Activated CD8-positive, alpha-beta memory T cell treated with anti-CD3 and anti-CD28 coated beads for 48 hours (primary cell): ENCODE data around the gene ROS1.
"Not testable (repeated sequence)": the region's sequence is repeated elsewhere in the genome, so short reads cannot be mapped to it uniquely, and the experiment has no call there.

Experiments used
- DNase-seq, 3 experiments: peaks; one replicate each; pipeline ENCODE4 v3.0.0-alpha.2; 2020; ENCODE audit warnings: low read depth in 2 of 3, low spot score in 2 of 3

ROS1 gene

DNA sequence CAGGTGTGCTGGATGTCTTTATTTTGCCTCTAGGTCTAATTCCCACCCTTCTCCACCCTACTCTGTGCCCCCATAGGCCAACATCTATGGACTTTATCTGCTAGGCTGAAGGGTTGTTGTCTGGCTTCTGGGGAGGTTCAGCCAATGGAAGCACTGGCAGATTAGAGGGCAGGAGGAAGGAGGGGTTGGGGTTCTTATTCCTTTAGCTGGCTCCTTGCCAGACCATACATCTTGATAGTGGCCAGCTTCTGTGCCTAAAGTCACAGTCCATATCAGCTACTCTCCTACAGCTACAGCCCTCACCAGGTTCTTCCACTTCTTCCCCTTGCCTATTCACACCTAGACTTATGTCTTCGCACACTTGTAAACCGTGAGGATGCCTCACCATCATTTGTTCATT is 41.1 kb downstream of the ROS1 start:
- DNase-seq: no peak

DNA sequence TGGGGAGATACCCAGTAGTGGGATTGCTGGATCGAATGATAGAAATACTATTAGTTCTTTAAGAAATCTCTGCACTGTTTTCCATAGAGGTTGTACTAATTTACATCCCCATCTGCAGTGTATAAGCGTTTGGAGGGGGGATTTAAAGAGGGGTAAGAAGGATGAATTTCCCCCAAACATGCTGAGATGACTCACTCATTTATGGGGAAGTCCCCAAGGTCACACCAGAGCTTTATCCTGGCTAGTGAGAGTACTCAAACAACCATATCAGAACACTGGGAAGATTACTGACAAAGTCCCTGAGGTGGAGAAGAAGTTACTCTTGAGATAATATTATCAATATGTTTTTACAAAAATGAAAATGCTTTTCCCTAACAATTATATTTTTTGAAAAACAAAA is 44.0 kb downstream of the ROS1 start:
- DNase-seq: no peak

DNA sequence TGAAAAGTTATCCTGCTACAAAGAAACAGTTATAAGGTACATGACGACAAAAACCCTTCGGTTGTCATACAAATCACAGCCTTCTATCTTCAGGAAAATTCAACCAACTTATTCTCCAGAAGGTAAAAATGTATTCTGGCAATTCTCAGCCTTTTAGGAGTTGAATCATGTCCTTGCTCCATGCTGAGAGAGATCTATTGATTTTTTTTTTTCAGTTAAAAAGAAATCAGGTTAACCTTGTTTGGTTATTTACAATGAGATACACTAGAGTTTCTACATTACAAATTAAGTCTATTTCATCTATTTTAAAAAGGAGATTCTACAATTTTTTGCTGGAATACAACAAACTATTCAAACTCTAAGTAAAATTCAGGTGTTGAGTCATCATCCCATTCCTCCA is 45.4 kb downstream of the ROS1 start:
- DNase-seq: no peak

DNA sequence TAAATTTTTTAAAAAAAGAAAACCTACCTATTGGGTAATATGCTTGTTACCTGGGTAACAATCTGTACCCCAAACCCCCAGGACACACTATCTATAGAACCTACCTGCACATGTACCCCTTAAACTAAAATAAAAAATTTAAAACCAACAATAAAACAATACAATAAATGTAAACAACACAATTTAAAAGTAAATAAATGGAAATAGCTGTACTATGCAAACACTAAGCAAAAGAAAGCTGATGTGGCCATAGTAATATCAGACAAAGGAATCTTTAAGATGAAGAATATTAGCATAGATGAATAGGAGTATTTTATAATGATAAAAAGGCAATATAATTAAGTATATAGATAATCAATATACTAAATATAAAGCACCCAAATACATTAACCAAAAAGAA is 50.3 kb downstream of the ROS1 start:
- DNase-seq: no peak

DNA sequence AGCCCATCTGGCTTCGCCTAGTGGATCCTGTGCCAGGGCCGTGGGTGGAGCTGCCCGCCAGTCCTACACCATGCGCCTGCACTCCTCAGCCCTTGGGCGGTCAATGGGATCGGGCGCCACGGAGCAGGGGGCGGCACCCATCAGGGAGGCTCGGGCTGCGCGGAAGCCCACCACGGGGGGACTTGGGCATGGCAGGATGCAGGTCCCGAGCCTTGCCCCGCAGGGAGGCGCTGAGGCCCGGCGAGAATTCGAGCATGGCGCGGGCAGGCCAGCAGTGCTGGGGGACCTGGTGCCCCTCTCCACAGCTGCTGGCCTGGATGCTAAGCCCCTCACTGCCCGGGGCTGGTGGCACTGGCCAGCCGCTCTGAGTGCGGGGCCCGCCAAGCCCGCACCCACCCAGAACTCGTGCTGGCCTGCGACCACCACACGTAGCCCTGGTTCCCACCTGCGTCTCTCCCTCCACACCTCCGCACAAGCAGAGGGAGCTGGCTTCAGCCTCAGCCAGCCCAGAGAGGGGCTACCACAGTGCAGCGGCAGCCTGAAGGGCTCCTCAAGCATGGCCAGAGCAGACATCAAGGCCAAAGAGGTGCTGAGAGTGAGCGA is 52.4 kb downstream of the ROS1 start:
- no peak for DNase-seq

DNA sequence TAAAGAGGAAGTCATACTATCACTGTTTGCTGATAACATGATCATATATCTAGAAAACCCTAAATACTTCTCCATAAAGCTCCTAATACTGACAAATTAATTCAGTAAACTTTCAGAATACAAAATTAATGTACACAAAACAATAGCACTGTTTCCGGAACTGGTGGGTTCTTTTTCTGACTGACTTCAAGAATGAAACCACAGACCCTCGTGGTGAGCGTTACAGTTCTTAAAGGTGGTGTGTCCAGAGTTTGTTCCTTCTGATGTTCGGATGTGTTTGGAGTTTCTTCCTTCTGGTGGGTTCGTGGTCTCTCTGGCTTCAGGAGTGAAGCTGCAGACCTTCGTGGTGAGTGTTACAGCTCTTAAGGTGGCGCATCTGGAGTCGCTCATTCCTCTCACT is 53.5 kb downstream of the ROS1 start:
- DNase-seq: not testable (repeated sequence)

DNA sequence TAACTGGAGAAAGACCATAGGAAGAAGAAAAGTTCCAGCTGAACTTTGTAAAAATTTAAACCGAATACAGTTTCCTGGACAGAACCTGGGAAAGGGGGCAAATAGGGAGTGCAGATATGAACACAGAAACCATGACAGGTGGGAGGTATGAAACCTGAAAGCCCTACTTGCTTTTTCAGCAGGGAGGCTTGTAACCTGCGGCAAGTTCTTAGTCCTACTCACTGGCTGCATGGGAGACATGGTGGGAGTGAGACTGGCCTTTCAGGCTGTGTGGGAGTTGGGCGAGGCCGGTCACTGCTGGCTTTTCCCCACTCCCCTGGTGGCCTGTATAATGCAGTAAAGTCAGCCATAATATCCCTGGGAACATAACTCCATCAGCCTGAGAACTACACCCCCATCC is 54.2 kb downstream of the ROS1 start:
- DNase-seq: no peak

DNA sequence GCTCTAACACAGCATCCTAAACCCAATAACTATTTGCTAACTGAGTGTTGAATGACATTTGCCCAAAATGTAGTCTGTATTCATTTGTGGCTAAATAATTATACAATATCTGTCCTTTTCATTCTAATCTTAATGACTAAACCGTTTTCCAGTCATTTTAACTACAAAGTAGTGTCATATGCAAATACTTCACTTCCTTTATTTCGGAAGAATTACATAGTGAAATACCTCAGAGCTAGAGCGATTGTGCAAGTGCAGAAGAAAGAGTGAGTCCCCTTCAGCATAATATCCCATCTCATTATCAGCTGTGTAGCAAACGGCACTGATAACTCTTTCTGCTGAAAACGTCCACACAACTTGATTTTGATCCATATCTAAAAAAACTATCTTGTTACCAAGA is 66.2 kb downstream of the ROS1 start:
- no peak for DNase-seq

DNA sequence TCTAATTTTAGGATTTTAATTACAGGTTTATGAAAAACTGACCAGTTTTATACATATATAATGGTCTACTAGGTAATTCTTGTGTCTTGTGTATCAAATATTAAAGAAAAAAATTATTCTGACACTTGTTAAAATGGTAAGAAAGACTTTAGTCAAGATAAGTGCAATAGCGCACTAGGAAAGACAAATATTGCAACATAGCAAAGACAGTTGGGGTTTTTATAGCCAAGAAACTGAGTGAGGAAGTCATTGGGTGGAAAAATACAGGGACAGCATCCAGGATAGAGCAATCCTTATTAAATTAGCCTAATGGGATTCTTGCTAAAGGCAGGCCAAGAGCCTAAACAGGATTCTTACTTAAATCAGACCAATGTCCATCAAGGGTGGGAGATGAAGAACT is 71.1 kb downstream of the ROS1 start:
- no peak for DNase-seq

DNA sequence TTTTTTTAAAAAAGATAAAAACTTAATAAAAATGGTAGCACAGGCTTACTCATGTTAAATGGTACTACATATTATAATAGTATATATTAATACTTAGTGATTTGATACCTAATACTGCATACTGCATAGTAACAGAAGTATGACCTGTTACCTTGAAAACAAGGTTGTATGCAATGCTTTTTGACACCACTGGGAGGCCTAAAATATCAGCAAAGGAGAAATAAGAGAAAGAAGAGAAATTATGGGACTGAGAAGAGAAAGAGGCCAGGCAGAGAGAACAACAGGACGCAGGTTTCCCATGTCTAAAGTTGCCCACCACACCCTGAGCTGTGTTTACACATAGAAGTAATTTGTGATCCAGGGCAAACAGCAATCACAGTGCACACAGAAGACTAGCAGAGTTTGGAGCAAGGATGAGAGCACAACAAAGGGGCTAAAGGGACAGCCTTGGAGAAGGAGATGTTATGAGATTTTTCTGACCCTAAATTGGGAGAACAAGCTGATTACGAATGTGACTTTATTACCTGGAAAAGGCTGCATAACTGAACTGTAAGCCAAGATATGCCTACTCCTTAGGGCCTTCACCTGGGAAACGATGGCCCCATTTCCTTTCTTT is 73.2 kb downstream of the ROS1 start:
- no peak for DNase-seq

DNA sequence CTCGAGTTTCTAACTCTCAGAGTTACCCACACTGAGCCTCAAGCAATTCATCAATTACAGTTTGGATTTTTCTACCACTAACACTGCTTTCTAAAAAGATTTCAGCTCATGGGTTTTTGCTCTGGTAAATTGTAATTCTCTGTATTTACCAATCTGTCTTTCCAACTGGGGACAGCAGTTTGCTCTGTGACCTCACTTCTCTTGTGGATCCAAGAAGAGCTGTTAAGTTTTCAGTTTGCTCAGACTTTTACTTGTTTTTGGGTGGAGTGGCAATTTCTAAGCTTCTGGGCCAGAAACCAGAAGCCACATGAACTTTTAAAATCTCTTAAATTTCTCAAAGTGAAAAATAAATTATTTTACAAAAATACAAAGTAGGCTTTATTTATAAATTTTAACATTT is 74.2 kb downstream of the ROS1 start:
- no peak for DNase-seq

DNA sequence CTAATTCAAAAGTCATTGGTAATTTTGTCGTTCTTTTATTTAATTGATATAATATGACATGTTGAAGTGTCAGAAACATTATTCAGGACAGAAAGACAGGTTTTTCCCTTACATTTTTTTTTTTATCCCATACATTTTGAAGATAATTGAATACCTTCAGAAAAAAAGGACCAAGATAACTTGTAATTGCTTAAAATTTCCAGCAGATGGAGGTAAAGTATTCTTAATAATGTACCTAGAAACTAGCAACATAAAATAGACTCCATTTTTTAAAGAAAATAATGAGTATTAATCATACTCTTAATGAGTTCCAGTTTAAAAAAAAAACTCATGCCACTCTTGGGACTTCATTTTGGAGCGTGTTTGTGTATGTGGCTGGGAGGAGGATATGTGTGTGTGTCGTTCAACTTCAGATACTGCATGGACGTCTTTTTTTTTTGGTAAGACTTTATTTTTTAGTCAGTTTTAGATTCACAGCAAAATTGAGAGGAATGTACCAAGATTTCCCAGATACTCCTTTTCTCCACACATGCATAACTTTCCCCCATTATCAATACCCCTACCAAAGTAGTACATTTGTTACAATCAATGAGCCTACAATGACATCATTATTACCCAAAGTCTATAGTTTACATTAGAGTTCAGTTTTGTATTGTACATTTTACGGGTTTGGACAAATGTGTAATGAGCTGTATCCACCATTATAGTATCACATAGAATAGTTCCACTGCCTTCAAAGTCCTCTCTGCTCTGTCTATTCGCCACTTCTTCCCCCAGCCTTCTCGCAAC is 79.4 kb downstream of the ROS1 start:
- no peak for DNase-seq

DNA sequence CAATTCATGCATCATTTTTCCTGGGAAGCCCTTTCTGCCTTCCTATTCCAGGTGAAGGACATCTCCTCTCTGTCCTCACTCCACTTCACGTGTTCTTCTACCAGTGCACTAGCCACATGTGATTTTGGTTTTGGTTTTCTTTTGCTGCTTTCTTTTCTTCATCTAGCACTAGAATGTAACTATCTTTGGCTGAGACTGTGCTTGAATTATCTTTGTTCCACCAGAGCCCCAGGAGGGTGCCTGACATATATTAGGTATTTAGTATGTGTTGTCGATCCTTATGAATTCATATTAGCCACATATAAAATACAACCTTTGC is 80.5 kb downstream of the ROS1 start:
- no peak for DNase-seq

DNA sequence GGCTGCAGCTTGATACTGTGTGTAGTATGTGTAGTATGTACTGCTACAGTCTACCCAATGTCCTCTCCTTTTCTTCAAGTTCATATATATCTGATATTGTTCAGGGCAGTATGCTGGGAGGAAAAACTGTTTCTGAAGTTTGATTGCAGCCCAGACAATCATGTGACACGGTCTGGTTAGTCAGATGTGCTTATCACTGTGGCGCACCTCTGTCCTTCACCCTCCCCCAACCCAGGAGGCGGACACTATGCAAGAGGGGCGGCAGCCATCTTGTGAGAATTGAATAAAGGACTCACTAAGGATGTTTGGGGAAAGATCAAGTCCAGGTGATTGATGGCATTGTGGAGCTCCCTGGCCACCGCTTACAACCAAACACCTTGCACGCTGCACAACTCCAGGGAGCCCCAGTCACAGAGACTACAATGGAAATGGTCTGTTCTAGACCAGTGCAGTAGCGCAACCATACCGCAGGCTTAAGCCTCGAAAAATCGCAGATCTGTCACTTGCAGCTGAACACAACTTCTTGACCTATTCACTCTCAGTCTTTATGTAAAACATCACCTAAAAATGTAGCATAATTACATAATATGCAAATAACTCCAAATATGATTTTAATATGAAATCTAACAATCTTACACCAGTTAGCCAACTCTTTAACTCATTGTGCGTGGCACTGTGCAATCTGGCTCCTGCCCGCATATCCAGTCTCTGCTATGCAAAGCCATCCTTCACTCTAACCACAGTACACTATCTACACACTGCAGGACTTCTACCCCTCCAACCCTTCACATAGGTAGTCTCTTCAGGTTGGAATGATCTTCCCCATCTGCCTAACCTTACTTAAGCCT is 81.1 kb downstream of the ROS1 start:
- no peak for DNase-seq

DNA sequence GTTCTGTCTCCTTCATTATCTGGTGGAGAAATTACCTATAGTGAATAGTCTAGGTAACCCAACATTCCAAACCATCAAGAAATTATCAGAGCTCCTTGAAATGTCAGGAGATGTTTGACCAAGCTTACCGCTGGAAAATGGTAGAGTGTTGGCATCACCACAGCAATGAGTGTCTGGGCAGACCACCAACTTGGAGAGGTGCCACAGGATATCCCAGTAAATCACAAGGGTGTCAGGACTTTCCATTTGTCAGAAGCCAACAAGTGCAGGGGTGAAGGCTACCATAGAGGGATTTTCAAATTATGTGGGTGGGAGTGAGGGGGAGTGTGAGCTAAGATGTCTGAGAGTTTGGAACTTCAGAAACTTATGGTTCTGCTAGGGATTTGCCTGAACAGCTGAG is 87.2 kb downstream of the ROS1 start:
- no peak for DNase-seq

DNA sequence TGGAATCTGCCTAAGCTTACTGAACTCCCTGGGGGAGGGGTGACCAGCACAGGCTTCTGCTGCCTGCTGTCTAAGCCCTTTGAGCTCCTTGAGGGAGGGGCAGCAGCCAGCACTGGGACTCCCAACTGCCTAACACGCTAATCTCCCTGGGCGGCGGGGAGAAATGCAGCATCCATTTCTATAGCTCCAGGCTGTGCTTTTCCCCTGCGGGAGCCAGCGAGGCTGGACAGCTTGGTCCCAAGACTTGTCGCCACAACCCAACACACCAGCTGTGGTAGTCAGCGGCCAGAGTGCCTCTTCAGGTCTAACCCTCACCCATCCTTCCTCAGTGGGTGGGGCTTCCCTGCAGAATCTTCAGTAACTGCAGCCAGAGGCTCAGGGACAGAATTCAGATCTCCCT is 95.8 kb downstream of the ROS1 start:
- DNase-seq: no peak

DNA sequence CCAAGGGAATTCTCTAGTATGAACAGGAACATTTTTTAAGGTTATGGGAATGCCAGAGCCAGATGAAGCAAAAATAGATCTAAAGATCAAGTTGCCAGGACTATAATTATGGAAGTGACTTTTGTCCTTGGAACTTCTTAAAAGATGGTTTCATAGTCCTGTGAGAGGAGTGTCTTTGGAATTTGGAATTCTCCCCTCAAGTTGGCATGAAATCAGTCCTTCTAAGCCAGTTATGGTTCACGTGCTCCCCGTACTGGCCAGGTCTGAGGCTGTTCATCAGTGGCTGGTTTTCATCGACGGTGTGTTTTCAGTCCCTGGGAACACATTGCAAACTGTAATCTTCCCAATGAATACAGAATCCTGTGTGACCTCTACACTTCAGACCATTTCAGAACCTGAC is 97.2 kb downstream of the ROS1 start:
- no peak for DNase-seq

DNA sequence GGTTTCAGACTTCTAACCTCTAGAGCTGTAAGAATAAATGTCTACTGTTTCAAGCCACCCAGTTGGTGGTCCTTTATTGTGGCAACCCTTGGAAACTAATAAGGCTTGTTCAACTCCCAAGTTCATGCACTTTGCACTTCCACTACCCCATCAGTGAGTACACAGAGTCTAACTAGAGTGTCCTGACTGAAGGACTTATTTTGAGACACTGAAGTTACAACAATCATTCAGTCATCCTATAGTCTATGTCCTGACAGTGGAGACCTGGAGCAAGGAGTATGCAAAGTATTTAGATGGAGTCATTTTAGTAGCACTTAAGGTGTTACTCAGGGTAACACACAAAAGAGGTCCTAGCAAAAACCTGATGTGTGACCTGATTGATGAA is 97.7 kb downstream of the ROS1 start:
- DNase-seq: no peak

DNA sequence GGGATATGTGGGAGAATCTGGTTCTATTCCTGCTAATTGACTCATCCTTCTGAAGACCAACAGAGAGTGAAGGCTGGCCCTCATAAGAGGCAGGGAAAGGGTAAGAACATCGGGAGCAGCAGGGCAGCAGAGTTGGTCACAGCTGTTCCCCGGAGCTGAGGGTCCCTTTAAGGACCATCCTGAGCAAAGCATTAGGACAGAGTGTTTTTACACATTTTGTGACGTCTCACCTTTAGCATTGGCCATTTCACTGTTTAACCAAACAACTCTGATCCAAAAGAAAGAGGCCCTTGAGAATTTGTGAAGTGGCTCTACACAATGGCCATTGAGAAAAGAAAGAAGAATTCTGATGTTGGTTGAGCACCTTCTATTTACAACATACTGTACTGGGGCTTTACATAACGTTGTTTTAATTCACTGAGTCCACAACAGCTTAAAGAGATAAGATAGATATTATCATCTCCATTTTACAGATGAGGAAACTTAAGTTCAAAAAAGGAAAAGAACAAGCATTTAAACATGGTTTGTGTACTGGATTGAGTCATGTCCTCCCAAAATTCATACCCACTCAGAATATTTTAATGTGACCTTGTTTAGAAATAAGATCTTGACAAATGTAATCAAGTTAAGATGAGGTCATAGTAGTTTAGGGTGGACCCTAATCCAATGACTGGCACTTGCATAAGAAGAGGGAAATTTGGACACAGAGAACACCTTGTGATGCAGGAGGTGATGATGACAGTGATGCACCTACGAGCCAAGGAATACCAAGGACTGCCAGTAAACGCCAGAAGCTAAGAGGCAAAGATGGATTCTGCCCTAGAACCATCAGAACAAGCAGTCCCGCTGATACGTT is 98.4 kb downstream of the ROS1 start:
- no peak for DNase-seq

DNA sequence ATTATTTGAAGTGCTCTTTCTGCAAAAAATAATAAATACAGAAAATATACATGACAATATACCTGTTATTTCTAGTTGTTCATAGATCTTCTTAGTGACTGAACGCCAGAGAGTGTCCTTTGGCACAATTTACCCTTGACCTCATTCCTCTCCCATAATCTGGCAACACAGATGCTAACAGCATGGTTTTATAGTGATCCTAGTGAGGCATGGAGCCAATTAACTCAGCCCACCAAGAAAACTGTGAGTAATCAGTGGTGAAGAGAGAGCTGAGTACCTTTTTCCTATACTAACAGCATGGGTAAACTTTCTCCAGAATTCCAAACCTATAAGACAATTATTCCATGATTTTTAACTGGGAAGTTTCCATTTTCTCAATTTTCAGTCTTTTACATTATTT is 99.3 kb downstream of the ROS1 start:
- no peak for DNase-seq

DNA sequence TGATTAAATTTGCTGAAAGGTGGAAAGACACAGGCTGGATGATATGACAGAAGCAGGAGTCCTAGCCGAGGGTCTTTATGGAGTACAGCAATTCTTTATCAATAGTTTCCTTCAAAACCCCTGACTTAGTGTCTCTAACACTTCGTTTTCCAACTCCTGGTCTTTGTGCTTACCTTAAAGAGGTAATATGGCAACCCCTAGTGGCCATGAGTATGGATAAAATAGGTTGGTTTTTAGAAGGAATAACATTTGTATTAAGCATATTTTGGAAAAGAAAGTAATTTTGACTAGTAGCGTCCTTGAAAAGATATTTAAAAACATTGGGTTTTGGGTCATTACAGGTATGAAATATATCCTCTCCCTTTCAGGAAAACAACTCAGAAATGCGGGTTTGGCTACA is 108.5 kb downstream of the ROS1 start:
- DNase-seq: no peak
